WTC11 (cell line): Measurements from ENCODE around the gene ADAMTS12. TPM values are rescaled to one million over a fixed set of nuclear protein-coding genes. Genes with fewer than 3 reads are reported as not detected.

Source experiments
- ATAC-seq: fragments of 200-7000 bp; cut with Tn5 transposase; 2 replicates; pipeline ENCODE4 v1.10.0; 2021; ENCODE audit warnings: mild to moderate bottlenecking, moderate library complexity
- CTCF ChIA-PET: fragments of 300-600 bp; sonication (Branson Sonifier 250); formaldehyde crosslinking; loops from one replicate; lab custom pipeline; 2021; ENCODE audit warnings: antibody characterized with exemption; lab: Charles Lee
- POLR2A ChIA-PET: fragments of 350-600 bp; sonication (Branson Sonifier 250); formaldehyde crosslinking; loops from one replicate; lab custom pipeline; 2021; ENCODE audit warnings: antibody characterized with exemption; lab: Charles Lee
- DNase-seq: peaks from one replicate; pipeline ENCODE4 v3.0.0; 2021; ENCODE audit warnings: low spot score
- H3K27ac Mint-ChIP-seq: 2 replicates; pipeline ENCODE4 v1.8.0; 2021; ENCODE audit warnings: mixed read lengths
- H3K27me3 Mint-ChIP-seq: 2 replicates; pipeline ENCODE4 v1.8.0; 2021; ENCODE audit warnings: low read depth, mild to moderate bottlenecking, moderate library complexity, mixed read lengths
- H3K36me3 Mint-ChIP-seq: 2 replicates; pipeline ENCODE4 v1.8.0; 2021; ENCODE audit warnings: mixed read lengths
- H3K4me1 Mint-ChIP-seq: 2 replicates; pipeline ENCODE4 v1.8.0; 2022; ENCODE audit warnings: mixed read lengths
- H3K4me3 Mint-ChIP-seq: 2 replicates; pipeline ENCODE4 v1.8.0; 2021; ENCODE audit warnings: mild to moderate bottlenecking, moderate library complexity, mixed read lengths
- H3K9me3 Mint-ChIP-seq: 2 replicates; pipeline ENCODE4 v1.8.0; 2021; ENCODE audit warnings: mixed read lengths
- CREB1 ChIP-seq: sonication (generic); formaldehyde crosslinking; IDR thresholded peaks from 2 replicates; pipeline ENCODE4 v1.8.0; 2023; ENCODE audit warnings: mild to moderate bottlenecking, missing genetic modification reagents
- CTCF ChIP-seq: fragments of 200-600 bp; IDR thresholded peaks from 2 replicates; pipeline ENCODE4 v1.8.0; 2022; ENCODE audit warnings: antibody characterized with exemption
- ESRRA ChIP-seq: sonication (generic); formaldehyde crosslinking; IDR thresholded peaks from 2 replicates; pipeline ENCODE4 v1.8.1; 2022; ENCODE audit warnings: mild to moderate bottlenecking, missing genetic modification reagents, borderline replicate concordance
- GRHL2 ChIP-seq: fragments of 250-450 bp; sonication (Bioruptor Pico); IDR thresholded peaks from 2 replicates; pipeline ENCODE4 v1.8.0; 2022; ENCODE audit warnings: mild to moderate bottlenecking, moderate library complexity; ENCODE audit not compliant: insufficient replicate concordance, severe bottlenecking
- HMGA2 ChIP-seq: fragments of 250-450 bp; sonication (Bioruptor Pico); IDR thresholded peaks from 2 replicates; pipeline ENCODE4 v1.4.0; 2021; ENCODE audit warnings: mild to moderate bottlenecking, moderate library complexity
- KAT7 ChIP-seq: sonication (generic); formaldehyde crosslinking; IDR thresholded peaks from 2 replicates; pipeline ENCODE4 v1.8.1; 2023; ENCODE audit warnings: missing genetic modification reagents, mild to moderate bottlenecking, borderline replicate concordance
- MLX ChIP-seq: sonication (generic); formaldehyde crosslinking; IDR thresholded peaks from 2 replicates; pipeline ENCODE4 v1.8.1; 2023; ENCODE audit warnings: mild to moderate bottlenecking, missing genetic modification reagents, moderate library complexity
- PRRX2 ChIP-seq: fragments of 250-450 bp; sonication (Bioruptor Pico); IDR thresholded peaks from 2 replicates; pipeline ENCODE4 v1.8.0; 2021; ENCODE audit warnings: mild to moderate bottlenecking
- ZBTB43 ChIP-seq: sonication (generic); formaldehyde crosslinking; IDR thresholded peaks from 2 replicates; pipeline ENCODE4 v1.8.1; 2023; ENCODE audit warnings: mild to moderate bottlenecking, missing genetic modification reagents
- ZNF121 ChIP-seq: sonication (generic); formaldehyde crosslinking; IDR thresholded peaks from 2 replicates; pipeline ENCODE4 v1.8.0; 2023; ENCODE audit warnings: missing genetic modification reagents
- ZNF263 ChIP-seq: sonication (generic); formaldehyde crosslinking; IDR thresholded peaks from 2 replicates; pipeline ENCODE4 v1.8.1; 2022; ENCODE audit warnings: low read depth, mild to moderate bottlenecking, moderate library complexity, missing genetic modification reagents
- ZNF317 ChIP-seq: sonication (generic); formaldehyde crosslinking; IDR thresholded peaks from 2 replicates; pipeline ENCODE4 v1.8.1; 2023; ENCODE audit warnings: low read depth, mild to moderate bottlenecking, moderate library complexity, missing genetic modification reagents, borderline replicate concordance
- total RNA-seq: library from RNA; stranded (reverse); gene quantifications from 3 replicates; pipeline ENCODE4 v1.2.3, GENCODE V29; 2021
- TF ChIP-seq, protein P1 (sequence below): fragments of 250-450 bp; sonication (Bioruptor Pico); IDR thresholded peaks from 2 replicates; pipeline ENCODE4 v1.9.0; 2021; ENCODE audit warnings: moderate library complexity, mild to moderate bottlenecking, inconsistent platforms, borderline replicate concordance
- TF ChIP-seq, protein P2 (sequence below): sonication (generic); formaldehyde crosslinking; IDR thresholded peaks from 2 replicates; pipeline ENCODE4 v1.8.1; 2023; ENCODE audit warnings: mild to moderate bottlenecking, moderate library complexity, missing genetic modification reagents
- TF ChIP-seq, protein P3 (sequence below): sonication (generic); formaldehyde crosslinking; IDR thresholded peaks from 2 replicates; pipeline ENCODE4 v1.8.0; 2022; ENCODE audit warnings: mild to moderate bottlenecking, missing genetic modification reagents

The ADAMTS12 gene
- total RNA-seq, 1 experiment from 2014 or later = 13.5 TPM

DNA sequence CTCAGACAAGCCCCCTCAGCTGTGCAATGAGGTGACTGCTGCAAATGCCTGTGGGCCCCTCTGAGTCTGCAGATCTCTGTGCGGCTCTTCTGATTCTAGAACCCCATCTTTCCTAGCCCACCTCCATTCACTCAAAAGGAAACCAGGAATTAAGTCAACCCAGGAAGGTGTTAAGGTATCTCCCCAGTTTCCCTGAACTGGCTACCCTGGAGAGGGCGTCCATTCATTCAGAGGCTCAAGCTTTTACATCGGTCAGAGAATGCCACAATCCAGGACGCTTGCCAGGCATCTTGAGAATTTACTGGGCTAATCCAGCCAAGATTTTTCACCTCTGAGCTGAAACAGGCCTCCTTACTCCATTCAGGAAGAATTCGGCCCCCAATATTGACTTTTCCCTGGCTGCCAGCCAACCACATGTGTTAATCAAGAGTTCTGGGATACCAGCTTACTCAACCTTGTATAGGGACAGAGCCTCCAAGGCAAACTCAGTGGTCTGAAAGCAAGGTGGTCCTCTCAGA is 889 bp upstream of the ADAMTS12 start:
- H3K4me1 Mint-ChIP-seq = peaks cover 29% of the 10 kb centered on the region
- no peaks in the 10 kb centered on the region for H3K9me3 Mint-ChIP-seq
- ATAC-seq = peak; percentile 23
- no peak overlapping the region for H3K27ac Mint-ChIP-seq
- ChIA-PET CTCF (interaction anchor here (0.6 to 4.4 kb wide), 6 partner anchors 10 to 304 kb away, joined by 4 to 36 read pairs (median 4); partner anchors contain the start of gene RXFP3), POLR2A (interaction anchor here (1.4 kb wide), 1 partner anchor 36 kb away, joined by 5 read pairs; no protein-coding TSS in a partner anchor)
- peaks cover 24% of the 10 kb centered on the region for H3K27me3 Mint-ChIP-seq
- DNase-seq = no peak
- no peaks in the 10 kb centered on the region for H3K36me3 Mint-ChIP-seq
- H3K4me3 Mint-ChIP-seq = peak overlapping the region; percentile 71
- no peak for TF ChIP-seq KAT7 (CRISPR knock-in tag)
- TF ChIP-seq, protein P1, sequence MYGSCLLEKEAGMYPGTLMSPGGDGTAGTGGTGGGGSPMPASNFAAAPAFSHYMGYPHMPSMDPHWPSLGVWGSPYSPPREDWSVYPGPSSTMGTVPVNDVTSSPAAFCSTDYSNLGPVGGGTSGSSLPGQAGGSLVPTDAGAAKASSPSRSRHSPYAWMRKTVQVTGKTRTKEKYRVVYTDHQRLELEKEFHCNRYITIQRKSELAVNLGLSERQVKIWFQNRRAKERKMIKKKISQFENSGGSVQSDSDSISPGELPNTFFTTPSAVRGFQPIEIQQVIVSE (CRISPR knock-in tag) = no peak
- no peak for TF ChIP-seq HMGA2 (CRISPR knock-in tag)
- no peak for TF ChIP-seq ZNF121

- Mint-ChIP-seq H3K27ac (peak overlapping the region; percentile 71; the same call in 1 of the 2 replicates), H3K36me3 (no peaks in the 10 kb centered on the region), H3K4me3 (peak overlapping the region; percentile 82), H3K27me3 (peaks cover 24% of the 10 kb centered on the region), H3K9me3 (no peaks in the 10 kb centered on the region), H3K4me1 (peaks cover 29% of the 10 kb centered on the region)
- DNase-seq (no peak), ATAC-seq (peak; percentile 7)
- TF ChIP-seq PRRX2 (CRISPR knock-in tag) = no peak
- TF ChIP-seq, protein P2, sequence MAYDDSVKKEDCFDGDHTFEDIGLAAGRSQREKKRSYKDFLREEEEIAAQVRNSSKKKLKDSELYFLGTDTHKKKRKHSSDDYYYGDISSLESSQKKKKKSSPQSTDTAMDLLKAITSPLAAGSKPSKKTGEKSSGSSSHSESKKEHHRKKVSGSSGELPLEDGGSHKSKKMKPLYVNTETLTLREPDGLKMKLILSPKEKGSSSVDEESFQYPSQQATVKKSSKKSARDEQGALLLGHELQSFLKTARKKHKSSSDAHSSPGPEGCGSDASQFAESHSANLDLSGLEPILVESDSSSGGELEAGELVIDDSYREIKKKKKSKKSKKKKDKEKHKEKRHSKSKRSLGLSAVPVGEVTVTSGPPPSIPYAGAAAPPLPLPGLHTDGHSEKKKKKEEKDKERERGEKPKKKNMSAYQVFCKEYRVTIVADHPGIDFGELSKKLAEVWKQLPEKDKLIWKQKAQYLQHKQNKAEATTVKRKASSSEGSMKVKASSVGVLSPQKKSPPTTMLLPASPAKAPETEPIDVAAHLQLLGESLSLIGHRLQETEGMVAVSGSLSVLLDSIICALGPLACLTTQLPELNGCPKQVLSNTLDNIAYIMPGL (CRISPR knock-in tag) = no peak
- no peak for TF ChIP-seq MLX (CRISPR knock-in tag)
- TF ChIP-seq ZBTB43 (CRISPR knock-in tag) = no peak
- TF ChIP-seq, protein P3, sequence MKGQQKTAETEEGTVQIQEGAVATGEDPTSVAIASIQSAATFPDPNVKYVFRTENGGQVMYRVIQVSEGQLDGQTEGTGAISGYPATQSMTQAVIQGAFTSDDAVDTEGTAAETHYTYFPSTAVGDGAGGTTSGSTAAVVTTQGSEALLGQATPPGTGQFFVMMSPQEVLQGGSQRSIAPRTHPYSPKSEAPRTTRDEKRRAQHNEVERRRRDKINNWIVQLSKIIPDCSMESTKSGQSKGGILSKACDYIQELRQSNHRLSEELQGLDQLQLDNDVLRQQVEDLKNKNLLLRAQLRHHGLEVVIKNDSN (CRISPR knock-in tag) = no peak
- TF ChIP-seq ZNF263 = no peak
- no peak for TF ChIP-seq CREB1
- TF ChIP-seq ESRRA (CRISPR knock-in tag) = no peak
- no peak for TF ChIP-seq ZNF317 (CRISPR knock-in tag)
- TF ChIP-seq GRHL2 = no peak
- ChIA-PET POLR2A (interaction anchor here (0.7 to 1.4 kb wide), 4 partner anchors 32 to 309 kb away, joined by 3 to 5 read pairs (median 3); partner anchors contain the start of gene RXFP3), CTCF (interaction anchor here (0.5 to 4.4 kb wide), 6 partner anchors 42 to 220 kb away, joined by 3 to 36 read pairs (median 5); partner anchors contain the start of gene RXFP3)
Observed at GRCh38 chr5:33891446-33891787, 373 bp downstream of the ADAMTS12 start.

- peak; percentile 15 for DNase-seq
- Mint-ChIP-seq H3K36me3 (no peaks in the 10 kb centered on the region), H3K4me3 (peak overlapping the region; percentile 82)
- no peak for TF ChIP-seq CTCF
- peak; percentile 52 for TF ChIP-seq ZNF121
- TF ChIP-seq, all 79 proteins: peak for 1
- ChIA-PET POLR2A (no interaction called here), CTCF (interaction anchor here (0.9 to 4.4 kb wide), 5 partner anchors 45 to 301 kb away, joined by 3 to 36 read pairs (median 6); partner anchors contain the start of gene RXFP3)
- Mint-ChIP-seq H3K27me3 (peaks cover 24% of the 10 kb centered on the region), H3K9me3 (no peaks in the 10 kb centered on the region), H3K27ac (no peak overlapping the region), H3K4me1 (peaks cover 29% of the 10 kb centered on the region)
- peak; percentile 46 for ATAC-seq
Observed at GRCh38 chr5:33890131-33891032, 1.4 kb downstream of the ADAMTS12 start.
